IgD-negative memory B cell (primary cell): ENCODE measurements around the gene ETV5. TPM values are rescaled to one million over a fixed set of nuclear protein-coding genes. Genes with fewer than 3 reads are reported as not detected.
"Not testable (repeated sequence)": the region's sequence is repeated elsewhere in the genome, so short reads cannot be mapped to it uniquely, and the experiment has no call there.

ENCODE experiments used
- H3K27ac Mint-ChIP-seq, 3 donors: one replicate each; pipeline ENCODE4 v1.8.0; 2020 to 2022; ENCODE audit warnings: mild to moderate bottlenecking in 3 of 3, mixed read lengths in 3 of 3, moderate library complexity in 1 of 3
- H3K27me3 Mint-ChIP-seq: one replicate; pipeline ENCODE4 v1.8.0; 2021; ENCODE audit warnings: mixed read lengths
- H3K36me3 Mint-ChIP-seq: one replicate; pipeline ENCODE4 v1.8.0; 2020; ENCODE audit warnings: mild to moderate bottlenecking, mixed read lengths
- H3K4me1 Mint-ChIP-seq, 3 donors: one replicate each; pipeline ENCODE4 v1.8.0; 2020 to 2022; ENCODE audit warnings: mixed read lengths in 3 of 3, mild to moderate bottlenecking in 1 of 3
- H3K4me3 Mint-ChIP-seq, 4 donors: one replicate each; pipeline ENCODE4 v1.8.0; 2020 to 2022; ENCODE audit warnings: mild to moderate bottlenecking in 4 of 4, mixed read lengths in 4 of 4, moderate library complexity in 3 of 4
- H3K9me3 Mint-ChIP-seq, 3 donors: one replicate each; pipeline ENCODE4 v1.8.0; 2020 to 2021; ENCODE audit warnings: mixed read lengths in 3 of 3, mild to moderate bottlenecking in 1 of 3
- polyA plus RNA-seq: library from polyadenylated mRNA; unstranded; fragments of 300-500 nt; fragmentation: Illumina TruSeq; gene quantifications from one replicate; pipeline ENCODE4 v1.2.3, GENCODE V29; 2021

Gene ETV5
- polyA plus RNA-seq, 1 donor from 2014 or later = 0.36 TPM

DNA sequence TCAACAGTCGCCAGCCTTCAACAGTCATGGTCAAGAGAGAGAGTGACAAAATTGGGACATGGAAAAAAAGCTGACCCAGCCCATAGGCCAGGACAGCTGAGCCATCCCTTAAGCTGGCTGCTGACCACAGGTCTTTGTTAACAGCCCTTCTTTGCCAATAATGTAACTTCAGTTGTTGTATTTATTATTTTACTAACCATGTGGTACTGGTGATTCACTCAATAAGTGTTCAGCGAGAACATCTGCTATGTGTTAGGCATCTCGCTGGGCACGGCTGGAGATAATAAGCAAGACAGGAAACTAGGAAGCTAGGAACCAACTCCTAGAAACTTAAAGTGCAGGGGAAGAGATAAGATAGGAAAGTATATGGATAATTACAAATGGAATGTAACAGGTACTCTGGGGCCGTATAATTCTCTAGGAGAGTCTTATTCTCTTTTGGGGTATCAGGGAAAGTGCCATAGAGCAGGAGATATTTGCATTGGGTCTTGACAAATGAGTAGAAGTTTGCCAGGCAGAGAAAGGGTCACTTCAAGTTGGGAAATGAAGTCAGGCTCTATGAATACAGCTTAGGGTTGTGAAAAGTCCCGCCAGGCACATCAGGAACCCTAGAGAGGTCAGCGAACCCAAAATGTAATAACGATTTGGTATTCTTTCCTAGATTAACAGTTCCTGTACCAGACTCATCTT, 87.1 kb downstream of the ETV5 start:
- H3K4me3 Mint-ChIP-seq = no peak overlapping the region
- no peaks in the 10 kb centered on the region for H3K4me1 Mint-ChIP-seq
- peaks cover 2% of the 10 kb centered on the region for H3K36me3 Mint-ChIP-seq
- H3K27me3 Mint-ChIP-seq = no peaks in the 10 kb centered on the region
- no peak overlapping the region for H3K27ac Mint-ChIP-seq
- no peaks in the 10 kb centered on the region for H3K9me3 Mint-ChIP-seq

DNA sequence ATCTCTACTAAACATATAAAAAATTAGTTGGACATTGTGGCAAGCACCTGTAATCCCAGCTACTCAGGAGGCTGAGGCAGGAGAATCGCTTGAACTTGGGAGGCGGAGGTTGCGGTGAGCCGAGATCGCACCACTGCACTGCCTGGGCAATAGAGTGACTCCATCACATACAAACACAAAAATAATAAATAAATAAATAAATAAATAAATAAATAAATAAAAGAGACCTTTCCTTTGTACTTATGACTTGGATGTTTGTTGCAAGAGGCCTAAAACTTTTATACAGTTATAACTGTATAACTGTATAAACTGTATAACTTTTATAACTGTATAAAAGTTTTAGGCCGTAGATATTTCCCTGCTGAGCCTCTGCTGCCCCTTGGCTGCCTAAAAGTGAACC, 87.6 kb downstream of the ETV5 start:
- H3K27ac Mint-ChIP-seq, H3K27me3 Mint-ChIP-seq, H3K9me3 Mint-ChIP-seq, H3K4me3 Mint-ChIP-seq, H3K36me3 Mint-ChIP-seq, H3K4me1 Mint-ChIP-seq: not testable (repeated sequence)

DNA sequence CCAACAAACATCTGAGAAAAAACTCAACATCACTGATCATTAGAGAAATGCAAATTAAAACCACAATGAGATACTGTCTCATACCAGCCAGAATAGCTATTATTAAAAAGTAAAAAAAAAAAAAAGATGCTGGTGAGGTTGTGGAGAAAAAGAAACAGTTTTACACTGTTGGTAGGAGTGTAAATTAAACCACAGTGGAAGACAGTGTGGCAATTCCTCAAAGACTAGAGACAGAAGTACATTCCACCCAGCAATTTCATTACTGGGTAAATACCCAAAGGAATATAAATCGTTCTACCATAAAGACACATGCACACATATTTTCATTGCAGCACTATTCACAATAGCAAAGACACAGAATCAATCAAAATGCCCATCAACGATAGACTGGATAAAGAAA, 89.6 kb downstream of the ETV5 start:
- H3K27ac Mint-ChIP-seq = not testable (repeated sequence)

DNA sequence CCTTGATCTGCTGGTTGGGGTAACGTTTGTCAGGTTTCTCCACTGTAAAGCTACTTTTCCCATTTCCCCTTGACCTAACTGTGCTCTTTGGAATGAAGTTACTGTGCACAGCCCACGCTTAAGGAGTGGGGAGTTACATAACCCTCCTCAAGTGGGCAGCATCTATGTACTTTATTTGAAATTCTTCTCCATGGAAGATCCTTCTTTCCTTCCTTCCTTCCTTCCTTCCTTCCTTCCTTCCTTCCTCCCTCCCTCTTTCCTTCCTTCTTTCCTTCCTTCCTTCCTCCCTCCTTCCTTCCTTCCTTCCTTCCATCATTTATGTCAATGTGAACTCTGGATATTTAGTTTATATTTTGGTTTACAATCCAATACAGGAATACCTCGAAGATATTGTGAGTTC, 94.0 kb downstream of the ETV5 start:
- Mint-ChIP-seq H3K27ac (no peak overlapping the region), H3K4me3 (no peak overlapping the region), H3K9me3 (peaks cover 0 to 5% (median 0%) of the 10 kb centered on the region in 3 donors), H3K27me3 (peaks cover 4% of the 10 kb centered on the region), H3K36me3 (no peaks in the 10 kb centered on the region), H3K4me1 (no peaks in the 10 kb centered on the region)

More for the DNA sequence above, 89.6 kb downstream of the ETV5 start:
- not testable (repeated sequence) for H3K4me3 Mint-ChIP-seq, H3K36me3 Mint-ChIP-seq, H3K27me3 Mint-ChIP-seq, H3K9me3 Mint-ChIP-seq, H3K4me1 Mint-ChIP-seq

DNA sequence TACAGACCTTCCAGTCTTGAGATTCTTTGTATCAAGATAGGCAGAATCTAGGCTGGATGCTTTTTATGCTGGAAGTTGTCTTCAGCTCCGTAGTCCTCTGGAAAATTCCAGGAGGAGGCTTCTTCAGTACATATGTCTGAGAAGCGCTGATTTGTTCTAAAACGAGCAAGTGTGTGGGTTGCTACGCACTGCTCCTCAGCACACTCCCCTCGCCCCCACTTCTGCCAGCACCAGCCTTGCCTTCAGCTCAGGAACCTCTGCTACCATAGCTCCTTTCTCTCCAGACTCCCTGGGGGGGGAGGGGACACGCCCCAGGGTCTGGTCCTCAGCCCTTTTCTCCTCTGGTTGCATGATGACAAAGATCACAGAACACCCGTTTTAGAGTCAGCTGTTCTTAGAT, 95.6 kb downstream of the ETV5 start:
- H3K36me3 Mint-ChIP-seq = no peaks in the 10 kb centered on the region
- H3K4me1 Mint-ChIP-seq = no peaks in the 10 kb centered on the region
- no peak overlapping the region for H3K27ac Mint-ChIP-seq
- H3K9me3 Mint-ChIP-seq = peaks cover 0 to 5% (median 0%) of the 10 kb centered on the region in 3 donors
- peaks cover 4% of the 10 kb centered on the region for H3K27me3 Mint-ChIP-seq
- peak overlapping the region in 1 of 4 donors; percentile 36 for H3K4me3 Mint-ChIP-seq

DNA sequence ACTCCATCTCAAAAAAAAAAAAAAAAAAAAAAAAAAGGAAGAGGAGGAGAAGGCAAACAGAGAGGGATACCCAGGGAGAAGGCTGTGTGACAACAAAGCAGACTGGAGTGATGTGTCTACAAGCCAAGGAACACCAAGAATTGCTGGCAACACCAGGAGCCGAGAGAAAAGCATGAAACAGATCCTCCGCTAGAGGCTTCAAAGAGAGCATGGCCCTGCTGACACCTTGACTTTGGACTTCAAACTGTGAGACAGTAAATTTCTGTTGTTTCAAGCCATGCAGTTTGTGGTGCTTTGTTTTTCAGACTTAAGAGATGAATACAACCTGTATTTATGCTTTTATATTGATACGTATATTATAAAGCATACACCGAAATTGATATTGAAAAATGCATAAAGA, 96.8 kb downstream of the ETV5 start:
- Mint-ChIP-seq H3K36me3 (peaks cover 2% of the 10 kb centered on the region), H3K27me3 (peaks cover 5% of the 10 kb centered on the region), H3K4me3 (no peak overlapping the region), H3K27ac (no peak overlapping the region), H3K9me3 (peaks cover 0 to 5% (median 0%) of the 10 kb centered on the region in 3 donors), H3K4me1 (no peaks in the 10 kb centered on the region)

DNA sequence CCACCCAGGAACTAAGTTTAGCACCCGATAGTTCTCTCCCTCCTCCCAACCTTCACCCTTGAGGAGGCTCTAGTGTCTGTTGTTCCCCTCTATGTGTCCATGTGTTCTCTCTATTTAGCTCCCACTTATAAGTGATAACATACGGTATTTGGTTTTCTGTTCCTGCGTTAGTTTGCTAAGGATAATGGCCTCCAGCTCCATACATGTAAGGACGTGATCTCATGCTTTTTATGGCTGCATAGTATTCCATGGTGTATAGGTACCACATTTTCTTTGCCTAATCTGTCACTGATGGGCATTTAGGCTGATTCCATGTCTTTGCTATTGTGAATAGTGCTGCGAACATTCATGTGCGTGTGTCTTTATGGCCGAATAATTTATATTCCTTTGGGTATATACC, 104.2 kb downstream of the ETV5 start:
- no peak overlapping the region for H3K27ac Mint-ChIP-seq
- H3K4me3 Mint-ChIP-seq = no peak overlapping the region
- H3K9me3 Mint-ChIP-seq = peaks cover 0 to 3% (median 2%) of the 10 kb centered on the region in 3 donors
- no peaks in the 10 kb centered on the region for H3K4me1 Mint-ChIP-seq
- peaks cover 2% of the 10 kb centered on the region for H3K36me3 Mint-ChIP-seq
- peaks cover 10% of the 10 kb centered on the region for H3K27me3 Mint-ChIP-seq

DNA sequence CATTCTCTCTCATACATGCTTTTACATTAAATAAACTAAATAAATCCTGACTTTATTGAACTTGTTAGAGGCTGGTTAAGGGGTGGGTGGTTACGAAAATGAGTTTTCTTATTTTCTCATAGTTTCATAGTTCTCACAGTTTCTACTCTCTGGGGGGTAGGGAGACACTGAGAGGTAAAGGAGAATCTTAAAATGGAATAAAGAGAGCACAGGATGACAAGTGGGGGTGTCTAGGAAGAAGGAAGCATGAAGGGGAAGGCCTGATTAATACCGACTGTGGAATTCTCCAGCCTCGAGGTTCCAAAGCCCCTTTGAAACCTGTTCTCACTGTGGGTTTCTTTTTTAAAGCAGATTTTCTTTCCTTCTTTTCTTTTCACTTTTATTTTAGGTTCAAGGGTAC, 104.7 kb downstream of the ETV5 start:
- Mint-ChIP-seq H3K4me1 (no peaks in the 10 kb centered on the region), H3K27ac (no peak overlapping the region), H3K9me3 (peaks cover 0 to 3% (median 2%) of the 10 kb centered on the region in 3 donors), H3K4me3 (no peak overlapping the region), H3K36me3 (peaks cover 2% of the 10 kb centered on the region), H3K27me3 (peaks cover 10% of the 10 kb centered on the region)

DNA sequence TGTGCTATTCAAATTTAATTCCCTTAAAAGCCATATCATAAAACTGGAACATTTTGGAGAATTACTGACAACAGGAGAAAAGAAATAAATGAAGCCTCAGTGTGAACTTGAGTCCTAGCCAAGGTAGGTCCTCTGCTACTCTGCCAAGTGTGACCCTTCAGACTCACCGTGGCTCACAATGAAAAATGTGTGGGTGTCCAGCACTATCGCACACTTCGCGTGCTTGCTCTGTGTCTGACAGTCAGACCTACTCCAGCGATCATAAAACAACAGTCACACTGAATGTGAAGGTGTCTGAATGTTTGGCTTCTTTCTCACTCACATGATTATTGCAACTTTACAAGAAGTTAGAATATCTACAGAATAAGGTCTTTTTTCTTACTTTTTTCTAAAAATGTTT, 105.3 kb downstream of the ETV5 start:
- H3K36me3 Mint-ChIP-seq = peaks cover 2% of the 10 kb centered on the region
- H3K9me3 Mint-ChIP-seq = peaks cover 0 to 3% (median 2%) of the 10 kb centered on the region in 3 donors
- peaks cover 10% of the 10 kb centered on the region for H3K27me3 Mint-ChIP-seq
- H3K27ac Mint-ChIP-seq = no peak overlapping the region
- H3K4me3 Mint-ChIP-seq = no peak overlapping the region
- no peaks in the 10 kb centered on the region for H3K4me1 Mint-ChIP-seq

GRCh38 chr3:186002884-186003472, 105.9 kb downstream of the ETV5 start:
- Mint-ChIP-seq H3K4me1 (no peaks in the 10 kb centered on the region), H3K4me3 (no peak overlapping the region), H3K9me3 (peaks cover 0 to 3% (median 2%) of the 10 kb centered on the region in 3 donors), H3K36me3 (no peaks in the 10 kb centered on the region), H3K27ac (no peak overlapping the region), H3K27me3 (peaks cover 10% of the 10 kb centered on the region)

- H3K4me1 Mint-ChIP-seq = no peaks in the 10 kb centered on the region
Measured at GRCh38 chr3:186001842-186002241, 107.0 kb downstream of the ETV5 start.

DNA sequence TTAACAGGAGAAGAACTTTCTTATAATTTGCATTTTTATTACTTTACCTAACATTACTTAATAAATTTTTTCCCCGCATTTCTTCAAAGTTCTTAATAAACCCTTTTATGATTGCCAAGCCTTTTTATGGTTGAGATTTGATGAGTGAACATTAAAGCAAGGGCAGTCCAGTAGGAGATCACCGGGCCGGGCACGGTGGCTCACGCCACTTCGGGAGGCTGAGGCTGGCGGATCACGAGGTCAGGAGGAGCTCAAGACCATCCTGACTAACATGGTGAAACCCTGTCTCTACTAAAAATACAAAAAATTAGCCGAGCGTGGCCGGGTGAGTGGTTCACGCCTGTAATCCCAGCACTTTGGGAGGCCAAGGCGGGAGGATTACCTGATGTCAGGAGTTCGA, 109.7 kb downstream of the ETV5 start:
- no peaks in the 10 kb centered on the region for H3K4me1 Mint-ChIP-seq
- no peak overlapping the region for H3K4me3 Mint-ChIP-seq
- H3K36me3 Mint-ChIP-seq = no peaks in the 10 kb centered on the region

More at GRCh38 chr3:186001842-186002241, 107.0 kb downstream of the ETV5 start:
- peaks cover 0 to 2% (median under 1%) of the 10 kb centered on the region in 3 donors for H3K9me3 Mint-ChIP-seq
- no peak overlapping the region for H3K27ac Mint-ChIP-seq
- no peak overlapping the region for H3K4me3 Mint-ChIP-seq
- H3K36me3 Mint-ChIP-seq = no peaks in the 10 kb centered on the region
- peaks cover 9% of the 10 kb centered on the region for H3K27me3 Mint-ChIP-seq

GRCh38 chr3:185998136-185998535, 110.8 kb downstream of the ETV5 start:
- H3K27me3 Mint-ChIP-seq = peaks cover 7% of the 10 kb centered on the region
- no peak overlapping the region for H3K27ac Mint-ChIP-seq
- H3K9me3 Mint-ChIP-seq = no peaks in the 10 kb centered on the region
- H3K4me3 Mint-ChIP-seq = no peak overlapping the region
- no peaks in the 10 kb centered on the region for H3K36me3 Mint-ChIP-seq
- H3K4me1 Mint-ChIP-seq = no peaks in the 10 kb centered on the region

More for the DNA sequence above, 109.7 kb downstream of the ETV5 start:
- Mint-ChIP-seq H3K27me3 (peaks cover 7% of the 10 kb centered on the region), H3K27ac (no peak overlapping the region), H3K9me3 (no peaks in the 10 kb centered on the region)

- Mint-ChIP-seq H3K27me3 (peaks cover 7% of the 10 kb centered on the region), H3K4me1 (no peaks in the 10 kb centered on the region), H3K9me3 (no peaks in the 10 kb centered on the region), H3K27ac (no peak overlapping the region), H3K4me3 (no peak overlapping the region), H3K36me3 (no peaks in the 10 kb centered on the region)
Measured at GRCh38 chr3:185997130-185997529, 111.8 kb downstream of the ETV5 start.
